Renal pelvis (tissue), 12 donors: Measurements from ENCODE around the gene HTRA1. TPM values are rescaled to one million over a fixed set of nuclear protein-coding genes. Genes with fewer than 3 reads are reported as not detected.

Source experiments
- DNase-seq: peaks from one replicate; pipeline ENCODE4 v3.0.0-alpha.2; 2013
- long read RNA-seq, 16 experiments: transcript quantifications; one replicate each; lab custom pipeline, GENCODE V29; 2026
- polyA plus RNA-seq, 3 donors: library from polyadenylated mRNA; unstranded; fragments of 120-200 nt; gene quantifications; one replicate each; pipeline ENCODE4 v1.2.1, GENCODE V29; 2013; ENCODE audit not compliant: insufficient read length in 3 of 3

Gene HTRA1
- 100 to 1,000 TPM; 156 to 179 (median 167) TPM for polyA plus RNA-seq
- long read RNA-seq, donor 1, transcript HTRA1-201 (9 exons, 2,120 nt), result major isoform, 69 of 77 reads
- long read RNA-seq, donor 1, partial matches to known transcripts, result 5 of 77 reads
- long read RNA-seq, donor 1, other reads (novel, unspliced or antisense), result 0 of 77 reads
- long read RNA-seq, donor 2, transcript HTRA1-201 (9 exons, 2,120 nt), result major isoform, 54 of 62 reads
- long read RNA-seq, donor 2, transcript HTRA1-202 (6 exons, 1,214 nt), result minor isoform, 8 of 62 reads
- long read RNA-seq, donor 2, partial matches to known transcripts, result 0 of 62 reads
- long read RNA-seq, donor 2, other reads (novel, unspliced or antisense), result 0 of 62 reads
- long read RNA-seq, donor 3, transcript HTRA1-201 (9 exons, 2,120 nt), result major isoform, 53 of 85 reads
- long read RNA-seq, donor 3, transcript HTRA1-202 (6 exons, 1,214 nt), result minor isoform, 10 of 85 reads
- long read RNA-seq, donor 3, partial matches to known transcripts, result 22 of 85 reads
- long read RNA-seq, donor 3, other reads (novel, unspliced or antisense), result 0 of 85 reads
- long read RNA-seq, donor 4, transcript HTRA1-202 (6 exons, 1,214 nt), result minor isoform, 8 of 79 reads
- long read RNA-seq, donor 4, transcript HTRA1-201 (9 exons, 2,120 nt), result major isoform, 53 of 79 reads
- long read RNA-seq, donor 4, partial matches to known transcripts, result 18 of 79 reads
- long read RNA-seq, donor 4, other reads (novel, unspliced or antisense), result 0 of 79 reads
- long read RNA-seq, donor 5, transcript HTRA1-201 (9 exons, 2,120 nt), result major isoform, 50 of 62 reads
- long read RNA-seq, donor 5, partial matches to known transcripts, result 12 of 62 reads
- long read RNA-seq, donor 5, other reads (novel, unspliced or antisense), result 0 of 62 reads
- long read RNA-seq, donor 6, transcript HTRA1-201 (9 exons, 2,120 nt), result major isoform, 40 of 43 reads
- long read RNA-seq, donor 6, partial matches to known transcripts, result 0 of 43 reads
- long read RNA-seq, donor 6, other reads (novel, unspliced or antisense), result 0 of 43 reads
- long read RNA-seq, donor 7, transcript HTRA1-201 (9 exons, 2,120 nt), result major isoform, 66 of 119 reads
- long read RNA-seq, donor 7, partial matches to known transcripts, result 50 of 119 reads
- long read RNA-seq, donor 7, other reads (novel, unspliced or antisense), result 0 of 119 reads
- long read RNA-seq, donor 8, transcript HTRA1-202 (6 exons, 1,214 nt), result minor isoform, 6 of 45 reads
- long read RNA-seq, donor 8, transcript HTRA1-201 (9 exons, 2,120 nt), result major isoform, 27 of 45 reads
- long read RNA-seq, donor 8, partial matches to known transcripts, result 12 of 45 reads
- long read RNA-seq, donor 8, other reads (novel, unspliced or antisense), result 0 of 45 reads
- long read RNA-seq, donor 9, transcript HTRA1-202 (6 exons, 1,214 nt), result minor isoform, 16 of 129 reads
- long read RNA-seq, donor 9, transcript HTRA1-201 (9 exons, 2,120 nt), result major isoform, 84 of 129 reads
- long read RNA-seq, donor 9, partial matches to known transcripts, result 29 of 129 reads
- long read RNA-seq, donor 9, other reads (novel, unspliced or antisense), result 0 of 129 reads
- long read RNA-seq, donor 10, transcript HTRA1-201 (9 exons, 2,120 nt), result major isoform, 57 of 68 reads
- long read RNA-seq, donor 10, transcript HTRA1-202 (6 exons, 1,214 nt), result minor isoform, 5 of 68 reads
- long read RNA-seq, donor 10, partial matches to known transcripts, result 6 of 68 reads
- long read RNA-seq, donor 10, other reads (novel, unspliced or antisense), result 0 of 68 reads
- long read RNA-seq, donor 11, transcript HTRA1-202 (6 exons, 1,214 nt), result minor isoform, 6 of 61 reads
- long read RNA-seq, donor 11, transcript HTRA1-201 (9 exons, 2,120 nt), result major isoform, 41 of 61 reads
- long read RNA-seq, donor 11, partial matches to known transcripts, result 14 of 61 reads
- long read RNA-seq, donor 11, other reads (novel, unspliced or antisense), result 0 of 61 reads
- long read RNA-seq, donor 12, transcript HTRA1-202 (6 exons, 1,214 nt), result minor isoform, 7 of 73 reads
- long read RNA-seq, donor 12, transcript HTRA1-201 (9 exons, 2,120 nt), result major isoform, 66 of 73 reads
- long read RNA-seq, donor 12, partial matches to known transcripts, result 0 of 73 reads
- long read RNA-seq, donor 12, other reads (novel, unspliced or antisense), result 0 of 73 reads
- long read RNA-seq, donor 13, transcript HTRA1-201 (9 exons, 2,120 nt), result major isoform, 30 of 62 reads
- long read RNA-seq, donor 13, partial matches to known transcripts, result 29 of 62 reads
- long read RNA-seq, donor 13, other reads (novel, unspliced or antisense), result 0 of 62 reads
- long read RNA-seq, donor 14, result 0 reads
- long read RNA-seq, donor 15, transcript HTRA1-201 (9 exons, 2,120 nt), result major isoform, 51 of 56 reads
- long read RNA-seq, donor 15, transcript HTRA1-202 (6 exons, 1,214 nt), result minor isoform, 5 of 56 reads
- long read RNA-seq, donor 15, partial matches to known transcripts, result 0 of 56 reads
- long read RNA-seq, donor 15, other reads (novel, unspliced or antisense), result 0 of 56 reads
- long read RNA-seq, donor 16, transcript HTRA1-201 (9 exons, 2,120 nt), result major isoform, 61 of 111 reads
- long read RNA-seq, donor 16, transcript HTRA1-202 (6 exons, 1,214 nt), result minor isoform, 5 of 111 reads
- long read RNA-seq, donor 16, partial matches to known transcripts, result 45 of 111 reads
- long read RNA-seq, donor 16, other reads (novel, unspliced or antisense), result 0 of 111 reads

GRCh38 chr10:122461367-122461728 is at the start of gene HTRA1:
Gene HTRA1 (plus strand): TSS chr10:122461553. CDS start chr10:122461653, 100 bp downstream.
- peak; percentile 57 for DNase-seq

GRCh38 chr10:122413327-122413726 is 48.0 kb upstream of the HTRA1 start:
- no peak for DNase-seq

DNA sequence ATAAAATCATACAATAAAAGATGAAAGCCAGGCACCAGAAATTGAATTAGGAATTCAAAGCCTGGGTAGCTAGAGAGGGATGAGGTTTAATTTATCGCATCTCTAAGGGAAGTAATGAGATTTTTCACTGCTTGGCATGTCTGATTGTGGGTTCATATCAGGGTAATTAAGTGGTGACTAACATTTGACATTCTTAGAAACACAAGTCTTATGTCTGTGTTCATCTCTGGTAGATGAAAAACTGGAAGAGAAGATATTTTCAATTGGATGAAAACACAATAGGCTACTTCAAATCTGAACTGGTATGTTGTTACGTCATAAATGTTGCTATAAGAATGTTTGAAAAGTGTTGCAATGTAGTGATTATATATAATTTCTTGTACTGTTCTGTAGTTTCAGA is 43.7 kb upstream of the HTRA1 start:
- no peak for DNase-seq

DNA sequence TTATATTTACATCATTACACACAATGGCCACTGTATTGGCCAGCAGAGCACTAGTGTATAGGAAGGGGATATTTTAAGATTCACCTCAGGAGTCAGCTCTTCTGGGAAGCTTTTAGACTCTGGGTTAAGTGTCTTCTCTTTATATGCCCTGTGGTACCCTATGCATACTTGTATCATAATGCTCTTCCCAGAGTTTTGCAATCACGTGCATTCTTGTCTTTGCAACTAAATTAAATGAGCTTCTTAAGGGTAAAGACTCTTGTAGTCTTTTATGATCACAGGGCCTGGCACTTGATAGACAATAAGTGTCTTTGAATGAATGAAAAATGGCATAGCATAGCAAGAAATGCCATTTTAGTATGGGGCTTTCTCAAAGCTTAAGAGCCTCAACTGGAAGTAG is 42.3 kb upstream of the HTRA1 start:
- no peak for DNase-seq

DNA sequence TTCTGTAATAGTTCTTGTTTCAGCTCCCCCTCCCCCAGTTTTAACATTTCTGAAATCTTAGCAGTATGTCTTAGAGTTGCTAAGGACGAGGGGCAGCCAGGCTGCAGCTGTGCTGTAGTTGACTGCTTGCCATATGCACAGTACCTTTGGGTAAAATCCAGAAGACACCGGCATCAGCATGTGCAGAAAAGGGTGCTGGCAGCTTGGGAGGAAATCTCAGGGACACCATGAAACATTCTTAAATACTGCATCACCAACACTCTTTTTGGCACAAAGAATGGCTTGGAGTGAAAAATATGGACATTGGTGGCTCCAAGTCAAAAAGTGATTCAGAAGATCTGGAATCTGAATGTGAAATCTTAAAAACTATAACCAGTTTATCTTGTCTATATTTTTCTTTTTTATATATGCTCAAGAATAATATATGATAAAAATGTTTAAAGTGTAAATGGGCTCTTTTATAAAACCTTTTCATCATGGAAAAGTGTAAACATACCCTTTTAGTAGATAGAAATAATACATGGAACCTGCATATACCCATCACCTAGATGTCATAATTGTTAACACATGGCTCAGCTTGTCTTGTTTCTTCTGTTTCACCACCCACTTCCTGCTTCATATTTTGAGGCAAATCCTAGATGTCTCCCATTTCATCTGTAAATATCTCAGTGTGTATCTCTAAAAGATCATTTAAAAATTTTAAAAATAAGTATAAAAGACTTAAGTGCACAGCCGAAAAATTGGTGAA is 41.3 kb upstream of the HTRA1 start:
- DNase-seq, result no peak

GRCh38 chr10:122420624-122421007 is 40.7 kb upstream of the HTRA1 start:
- DNase-seq, result no peak

DNA sequence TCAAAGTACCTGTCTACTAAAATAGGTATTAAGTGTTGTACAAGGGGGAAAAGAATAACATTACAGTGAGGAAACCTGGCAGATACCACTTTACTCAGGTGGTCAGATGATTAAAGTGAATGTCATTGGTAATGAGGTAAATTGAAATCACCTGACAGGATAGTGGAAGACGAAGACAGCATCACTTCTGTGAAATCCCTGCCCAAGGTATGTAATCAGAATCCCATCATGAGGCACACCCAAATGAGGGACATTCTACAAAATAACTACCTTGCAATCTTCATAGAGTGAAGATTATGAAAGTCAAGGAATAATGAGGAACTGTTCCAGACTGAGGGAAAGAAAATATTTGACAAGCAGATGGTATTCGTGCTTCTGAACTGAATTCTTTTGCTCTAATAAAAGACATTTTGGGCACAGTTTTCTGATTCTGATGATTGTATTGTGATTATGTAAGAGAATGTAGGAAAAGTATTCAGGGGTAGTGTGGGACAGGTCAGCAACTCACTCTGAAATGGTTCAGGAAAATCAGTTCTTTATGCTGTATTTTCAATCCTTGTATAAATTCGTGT is 40.2 kb upstream of the HTRA1 start:
- DNase-seq, result no peak

GRCh38 chr10:122421742-122422141 is 39.6 kb upstream of the HTRA1 start:
- no peak for DNase-seq

DNA sequence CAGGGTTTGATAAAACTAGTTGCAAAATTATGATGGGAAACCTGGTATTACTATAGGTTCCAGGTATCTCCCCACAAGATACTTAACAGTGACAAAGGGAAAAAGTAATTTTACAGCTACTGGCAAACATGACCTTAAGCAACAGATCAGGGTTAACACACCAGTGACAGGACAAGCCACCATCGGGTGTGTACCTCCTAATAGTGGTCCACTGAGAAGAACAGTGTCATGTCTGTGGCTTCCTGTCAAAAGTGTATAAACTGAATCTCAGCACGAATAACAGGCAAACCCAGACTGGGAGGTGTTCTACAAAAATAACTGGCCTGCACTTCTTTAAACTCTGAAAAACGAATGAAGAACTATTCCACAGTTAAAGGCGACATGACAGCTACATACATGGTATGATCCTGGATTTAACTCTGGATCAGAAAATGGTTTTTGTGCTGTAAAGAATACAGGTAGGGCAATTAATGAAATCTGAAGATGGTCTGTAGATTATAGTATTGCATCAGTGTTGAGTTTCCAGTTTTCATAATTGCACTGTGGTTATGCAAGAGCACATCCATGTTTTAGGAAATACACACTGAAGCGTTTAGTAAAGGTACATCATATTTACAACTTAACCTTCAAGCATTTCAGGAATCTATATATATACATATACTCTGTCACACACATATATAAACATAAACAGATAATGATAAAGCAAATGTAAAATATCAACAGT is 38.9 kb upstream of the HTRA1 start:
- DNase-seq, result no peak

DNA sequence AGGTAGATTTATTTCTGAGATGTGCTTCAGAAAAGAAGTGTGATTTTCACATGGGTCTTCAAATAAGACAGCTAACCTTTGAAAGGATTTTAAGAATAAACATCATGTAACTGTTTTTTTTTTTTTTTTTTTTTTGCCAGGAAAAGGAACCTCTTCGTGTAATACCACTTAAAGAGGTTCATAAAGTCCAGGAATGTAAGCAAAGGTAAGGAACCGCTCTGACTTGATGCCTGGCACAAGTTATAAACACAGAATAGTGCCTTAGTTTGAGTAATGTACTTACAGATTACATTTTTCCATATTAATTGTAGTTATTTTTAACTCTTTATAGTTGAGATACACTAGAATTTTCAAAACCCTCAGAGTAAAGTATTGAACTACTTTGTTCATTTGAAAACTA is 37.3 kb upstream of the HTRA1 start:
- DNase-seq, result no peak

- peak; percentile 15 for DNase-seq
Observed at GRCh38 chr10:122426829-122427228, 34.5 kb upstream of the HTRA1 start.

- no peak for DNase-seq
Observed at GRCh38 chr10:122427280-122427679, 34.1 kb upstream of the HTRA1 start.

GRCh38 chr10:122435212-122435827 is 26.0 kb upstream of the HTRA1 start:
- peak; percentile 38 for DNase-seq

DNA sequence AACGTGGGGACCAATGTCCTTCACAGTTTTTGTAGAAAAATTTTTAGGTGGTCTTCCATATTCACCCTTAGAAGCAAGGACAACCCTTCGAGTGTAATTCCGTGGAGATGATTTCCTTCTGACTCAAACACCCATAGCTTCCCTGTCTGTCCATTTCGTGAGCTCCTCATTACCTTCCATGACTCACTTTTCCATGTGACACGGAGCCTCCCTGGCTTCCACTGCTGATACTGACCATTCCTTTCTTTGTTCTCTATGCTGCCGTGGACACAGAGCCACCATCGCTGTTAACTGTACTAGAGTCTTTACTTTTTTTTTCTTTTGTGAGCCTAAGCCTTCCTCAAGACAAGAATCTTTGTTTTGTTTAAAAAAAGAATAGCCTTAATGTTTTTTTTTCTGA is 19.4 kb upstream of the HTRA1 start:
- no peak for DNase-seq

DNA sequence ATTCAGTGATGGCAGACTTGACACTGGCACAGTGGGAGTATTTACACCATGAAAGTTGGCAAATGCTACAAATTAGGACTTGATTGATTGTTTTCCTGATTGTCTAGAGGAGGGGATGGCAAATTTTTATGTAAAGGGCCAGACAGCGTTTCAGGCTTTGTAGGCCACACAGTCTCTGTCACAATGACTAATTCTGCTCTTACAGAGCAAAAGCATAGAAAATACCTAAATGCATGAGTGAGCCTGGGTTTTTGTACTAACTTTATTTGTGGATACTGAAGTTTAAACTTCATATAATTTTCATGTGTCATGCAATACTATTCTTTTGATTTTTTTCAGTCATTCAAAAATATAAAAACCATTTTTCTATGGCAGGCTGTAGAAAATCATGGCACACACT is 15.9 kb upstream of the HTRA1 start:
- DNase-seq, result no peak

DNA sequence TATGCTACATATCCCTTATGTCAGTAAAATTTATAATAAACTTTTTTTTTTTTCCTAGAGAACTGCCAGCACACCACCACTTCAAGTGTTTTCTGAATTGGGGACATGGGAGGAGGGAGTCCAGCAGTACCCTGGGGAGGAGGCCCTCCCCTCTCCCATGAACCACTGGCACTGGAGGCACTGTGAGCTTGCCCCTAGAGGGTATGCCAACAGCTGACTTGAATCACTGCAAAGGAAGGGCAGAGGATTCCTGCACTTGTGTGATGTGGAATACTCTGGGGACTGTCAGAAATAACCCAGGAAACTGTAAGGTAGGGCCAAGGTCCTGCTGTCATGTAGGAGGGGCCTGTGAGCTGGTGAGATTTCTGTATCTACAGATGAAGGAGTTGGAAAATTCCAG is 15.4 kb upstream of the HTRA1 start:
- DNase-seq, result no peak
